ENCODE data around the gene ZBED2. TPM values are rescaled to one million over a fixed set of nuclear protein-coding genes. Genes with fewer than 3 reads are reported as not detected.
A peak's percentile ranks its signal among the peaks of the same experiment; 100 is the strongest.

ZBED2 gene
- total RNA-seq, 1 donor from 2014 or later: 4.9 TPM

GRCh38 chr3:111605018-111605417 lies 9.9 kb upstream of the ZBED2 start:
- Histone ChIP-seq H3K36me3 (no peaks in the 10 kb centered on the region), H3K9me3 (no peaks in the 10 kb centered on the region), H3K4me1 (no peaks in the 10 kb centered on the region), H3K27ac (no peak overlapping the region), H3K27me3 (no peaks in the 10 kb centered on the region), H3K4me3 (no peak overlapping the region)
- TF ChIP-seq POLR2AphosphoS5 (IDR thresholded peaks at IDR 0.05; ENCODE audit: insufficient read depth in 1 of 2, low read depth in 1 of 2): no peak
- TF ChIP-seq, protein P1, sequence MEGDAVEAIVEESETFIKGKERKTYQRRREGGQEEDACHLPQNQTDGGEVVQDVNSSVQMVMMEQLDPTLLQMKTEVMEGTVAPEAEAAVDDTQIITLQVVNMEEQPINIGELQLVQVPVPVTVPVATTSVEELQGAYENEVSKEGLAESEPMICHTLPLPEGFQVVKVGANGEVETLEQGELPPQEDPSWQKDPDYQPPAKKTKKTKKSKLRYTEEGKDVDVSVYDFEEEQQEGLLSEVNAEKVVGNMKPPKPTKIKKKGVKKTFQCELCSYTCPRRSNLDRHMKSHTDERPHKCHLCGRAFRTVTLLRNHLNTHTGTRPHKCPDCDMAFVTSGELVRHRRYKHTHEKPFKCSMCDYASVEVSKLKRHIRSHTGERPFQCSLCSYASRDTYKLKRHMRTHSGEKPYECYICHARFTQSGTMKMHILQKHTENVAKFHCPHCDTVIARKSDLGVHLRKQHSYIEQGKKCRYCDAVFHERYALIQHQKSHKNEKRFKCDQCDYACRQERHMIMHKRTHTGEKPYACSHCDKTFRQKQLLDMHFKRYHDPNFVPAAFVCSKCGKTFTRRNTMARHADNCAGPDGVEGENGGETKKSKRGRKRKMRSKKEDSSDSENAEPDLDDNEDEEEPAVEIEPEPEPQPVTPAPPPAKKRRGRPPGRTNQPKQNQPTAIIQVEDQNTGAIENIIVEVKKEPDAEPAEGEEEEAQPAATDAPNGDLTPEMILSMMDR (IDR thresholded peaks at IDR 0.05): no peak
- TF ChIP-seq POLR2A (IDR thresholded peaks at IDR 0.05): no peak
- no peak for DNase-seq (ENCODE audit: extremely low spot score in 2 of 2)
- intact Hi-C loops (cut with DNase I): no loop called here

DNA sequence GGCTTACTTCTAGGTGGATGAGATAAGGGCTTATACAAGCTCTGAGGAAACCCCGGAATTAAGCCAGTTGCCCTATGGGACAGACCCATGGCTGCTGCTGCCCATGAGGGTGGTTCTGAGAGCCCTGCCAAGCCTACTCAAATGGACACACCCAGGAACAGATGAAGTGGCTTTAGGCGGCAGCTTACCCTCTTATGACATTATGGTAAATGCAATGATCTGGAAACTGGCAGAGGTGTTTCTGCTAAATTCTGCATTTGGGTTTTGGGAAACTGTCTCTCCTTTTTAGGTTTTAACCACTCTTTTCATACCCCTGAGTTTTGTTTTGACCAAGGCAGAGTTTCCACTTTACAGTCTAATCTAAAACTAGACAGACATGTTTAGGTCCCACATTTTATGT lies 9.0 kb upstream of the ZBED2 start:
- Histone ChIP-seq H3K4me1 (no peaks in the 10 kb centered on the region), H3K9me3 (no peaks in the 10 kb centered on the region), H3K4me3 (no peak overlapping the region), H3K27me3 (no peaks in the 10 kb centered on the region), H3K27ac (no peak overlapping the region), H3K36me3 (no peaks in the 10 kb centered on the region)
- intact Hi-C loops (cut with DNase I): no loop called here
- TF ChIP-seq, protein P1 (IDR thresholded peaks at IDR 0.05): no peak
- TF ChIP-seq POLR2A (IDR thresholded peaks at IDR 0.05) (no peak), POLR2AphosphoS5 (IDR thresholded peaks at IDR 0.05; ENCODE audit: insufficient read depth in 1 of 2, low read depth in 1 of 2) (no peak)
- DNase-seq (ENCODE audit: extremely low spot score in 2 of 2): no peak

DNA sequence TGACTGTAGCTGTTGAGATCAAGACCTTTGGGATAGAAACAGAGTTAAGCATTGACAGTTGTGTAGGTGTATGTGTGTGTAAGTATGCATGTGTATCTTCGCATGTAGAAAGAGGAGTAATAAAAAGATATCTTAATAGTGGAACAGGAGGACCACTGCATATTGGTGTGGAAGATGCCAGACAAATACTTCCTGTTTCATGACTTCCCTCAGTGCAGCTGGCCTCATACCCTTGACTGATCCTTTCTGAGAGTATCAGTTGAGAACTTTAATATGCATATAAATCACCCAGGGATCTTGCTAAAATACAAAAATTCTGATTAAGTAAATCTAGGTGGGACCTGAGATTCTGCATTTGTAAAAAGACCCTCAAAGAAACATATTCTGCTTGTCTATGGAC lies 8.5 kb upstream of the ZBED2 start:
- H3K27ac ChIP-seq: no peak overlapping the region
- no peak overlapping the region for H3K4me3 ChIP-seq
- TF ChIP-seq, protein P1 (IDR thresholded peaks at IDR 0.05): no peak
- TF ChIP-seq POLR2A (IDR thresholded peaks at IDR 0.05) (no peak), POLR2AphosphoS5 (IDR thresholded peaks at IDR 0.05; ENCODE audit: insufficient read depth in 1 of 2, low read depth in 1 of 2) (no peak)
- intact Hi-C loops (cut with DNase I): no loop called here
- H3K9me3 ChIP-seq: no peaks in the 10 kb centered on the region
- no peaks in the 10 kb centered on the region for H3K27me3 ChIP-seq
- no peak for DNase-seq (ENCODE audit: extremely low spot score in 2 of 2)
- H3K36me3 ChIP-seq: no peaks in the 10 kb centered on the region
- H3K4me1 ChIP-seq: no peaks in the 10 kb centered on the region

DNA sequence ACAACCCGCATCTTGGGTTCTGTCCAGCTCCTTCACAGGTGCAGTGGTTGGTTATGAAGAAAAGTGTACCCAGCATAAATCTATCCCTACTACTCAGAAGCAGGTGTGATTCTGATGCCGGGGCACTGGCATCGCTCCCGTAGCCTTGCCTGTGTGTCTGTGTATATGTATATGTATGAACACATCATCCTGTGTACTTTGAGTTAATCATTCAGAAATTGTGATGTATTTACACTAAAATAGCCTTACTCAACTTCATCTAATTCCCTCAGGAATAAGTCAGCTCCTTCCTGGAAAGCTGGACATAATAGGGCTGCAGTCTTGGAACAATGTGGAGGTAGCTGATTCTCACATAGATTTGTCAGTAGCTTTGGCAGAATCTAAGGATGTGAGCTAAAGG lies 6.7 kb upstream of the ZBED2 start:
- DNase-seq (ENCODE audit: extremely low spot score in 2 of 2): no peak
- TF ChIP-seq POLR2AphosphoS5 (IDR thresholded peaks at IDR 0.05; ENCODE audit: insufficient read depth in 1 of 2, low read depth in 1 of 2): no peak
- TF ChIP-seq POLR2A (IDR thresholded peaks at IDR 0.05): no peak
- TF ChIP-seq, protein P1 (IDR thresholded peaks at IDR 0.05): no peak
- intact Hi-C loops (cut with DNase I): no loop called here
- Histone ChIP-seq H3K9me3 (no peaks in the 10 kb centered on the region), H3K27ac (no peak overlapping the region), H3K4me1 (no peaks in the 10 kb centered on the region), H3K27me3 (no peaks in the 10 kb centered on the region), H3K36me3 (no peaks in the 10 kb centered on the region), H3K4me3 (no peak overlapping the region)

- Histone ChIP-seq H3K27ac (no peak overlapping the region), H3K4me3 (no peak overlapping the region), H3K36me3 (no peaks in the 10 kb centered on the region), H3K9me3 (no peaks in the 10 kb centered on the region), H3K4me1 (no peaks in the 10 kb centered on the region), H3K27me3 (no peaks in the 10 kb centered on the region)
- peak in 1 of 2 donors; percentile 53 for TF ChIP-seq POLR2AphosphoS5 (IDR thresholded peaks at IDR 0.05; ENCODE audit: insufficient read depth in 1 of 2, low read depth in 1 of 2)
- no peak for TF ChIP-seq POLR2A (IDR thresholded peaks at IDR 0.05)
- intact Hi-C loops (cut with DNase I): no loop called here
- no peak for DNase-seq (ENCODE audit: extremely low spot score in 2 of 2)
Measured at GRCh38 chr3:111598552-111598951, 3.4 kb upstream of the ZBED2 start.

Measured in vagina (tissue), 2 donors.